HFF-Myc (cell line): ENCODE data around the gene ADD2.

Experiments
- DNase-seq: peaks from one replicate; pipeline ENCODE4 v3.0.0-alpha.2; 2011; ENCODE audit warnings: low read depth; ENCODE audit errors: extremely low read depth
- H3K4me3 ChIP-seq: replicated peaks from 2 replicates; pipeline ENCODE4 v1.5.1; 2011; ENCODE audit warnings: low read depth, mild to moderate bottlenecking, control low read depth, low read length
- CTCF ChIP-seq: IDR thresholded peaks from 2 replicates; pipeline ENCODE4 v1.5.1; 2012; ENCODE audit warnings: mild to moderate bottlenecking, low read depth, low read length, control low read depth; ENCODE audit errors: missing control alignments

The ADD2 gene

GRCh38 chr2:70691497-70692140 is 76.4 kb downstream of the ADD2 start:
- H3K4me3 ChIP-seq: no peak overlapping the region
- TF ChIP-seq CTCF: no peak
- no peak for DNase-seq

- H3K4me3 ChIP-seq: no peak overlapping the region
- no peak for DNase-seq
- no peak for TF ChIP-seq CTCF
Observed at GRCh38 chr2:70690846-70691245, 77.2 kb downstream of the ADD2 start.

- H3K4me3 ChIP-seq: no peak overlapping the region
- DNase-seq: no peak
- TF ChIP-seq CTCF: no peak
Observed at GRCh38 chr2:70688427-70688826, 79.6 kb downstream of the ADD2 start.

- H3K4me3 ChIP-seq: no peak overlapping the region
- TF ChIP-seq CTCF: no peak
- no peak for DNase-seq
Observed at GRCh38 chr2:70687461-70687795, 80.6 kb downstream of the ADD2 start.

- peak; percentile 47 for DNase-seq
- TF ChIP-seq CTCF: peak; percentile 71
- H3K4me3 ChIP-seq: no peak overlapping the region
Observed at GRCh38 chr2:70686577-70687460, 81.2 kb downstream of the ADD2 start.

GRCh38 chr2:70685771-70686171 is 82.2 kb downstream of the ADD2 start:
- DNase-seq: no peak
- no peak for TF ChIP-seq CTCF
- H3K4me3 ChIP-seq: no peak overlapping the region
